A549 treated with GW870086 at 1 μM for 4 hours (cell line): Measurements from ENCODE around the gene UGT2A3. TPM values are rescaled to one million over a fixed set of nuclear protein-coding genes. Genes with fewer than 3 reads are reported as not detected.

Source experiments
- total RNA-seq: library from RNA; stranded (reverse); fragments of 200-300 nt; extraction: Qiagen RNA extraction; gene quantifications from 5 replicates; pipeline ENCODE4 v1.2.3, GENCODE V29; 2022; ENCODE audit warnings: low read depth

Gene UGT2A3
- 0.10 to 0.22 TPM (median 0.12 TPM) in 3 of 5 replicates, not detected in the others for total RNA-seq

DNA sequence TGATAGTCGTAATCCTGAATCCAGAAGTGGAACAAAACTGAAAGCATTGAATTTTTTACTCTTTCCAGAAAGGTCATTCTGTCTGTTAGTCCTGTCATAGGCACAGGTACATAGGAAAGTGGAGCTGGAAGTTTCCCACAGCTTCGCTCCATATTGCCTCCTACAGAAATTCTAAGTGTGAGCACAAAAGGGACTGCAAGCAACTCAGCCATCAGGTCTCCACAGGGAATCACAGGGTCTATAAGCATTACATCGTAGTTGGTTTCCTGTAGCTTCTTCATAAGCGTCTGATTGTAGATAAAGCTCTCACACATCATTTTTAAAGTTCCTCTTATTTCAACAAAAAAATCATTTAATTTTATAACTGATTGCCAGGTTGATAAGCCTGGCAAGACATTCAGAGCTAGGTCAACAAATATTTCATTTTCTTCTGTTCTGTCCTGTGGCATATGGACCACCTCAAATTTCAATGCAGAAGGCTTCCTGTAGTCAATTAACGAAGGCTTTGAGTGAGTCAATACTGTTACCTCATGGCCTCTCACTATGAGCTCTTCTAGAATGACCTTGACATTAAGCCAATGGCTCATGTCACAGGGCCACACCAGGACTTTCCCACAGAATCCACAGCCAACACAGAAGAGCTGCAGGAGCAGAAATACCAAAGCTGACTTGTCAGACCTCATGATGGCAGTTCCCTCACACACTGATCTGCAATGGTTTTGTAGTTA, at the start of gene UGT2A3:
Gene UGT2A3, minus strand, starts transcription at position 727 of the 728 bp plus-strand sequence. Its CDS starts 44 bp downstream, at position 683.

Other genes with a start within 250 kb of the UGT2A3 start
- 0.09 TPM in 1 of 5 replicates, not detected in the others for gene UGT2B10, start 135.8 kb downstream of the UGT2A3 start, total RNA-seq
- 0.15 to 0.37 TPM (median 0.19 TPM) in 5 replicates for gene UGT2B7, start 144.7 kb upstream of the UGT2A3 start, total RNA-seq